Stomach (tissue), 9 donors: ENCODE results near the gene SPSB3. TPM values are rescaled to one million over a fixed set of nuclear protein-coding genes. Genes with fewer than 3 reads are reported as not detected.
"Not testable (repeated sequence)": the region's sequence is repeated elsewhere in the genome, so short reads cannot be mapped to it uniquely, and the experiment has no call there.

ENCODE experiments used
- DNase-seq, 2 donors: peaks; one replicate each; pipeline versions ENCODE4 v3.0.0 to v3.0.0-alpha.2; 2013 to 2019
- H3K27ac ChIP-seq, 5 donors: fragments of 200-600 bp in 4 of 5; sonication (generic) in 4 of 5; one replicate each; pipeline ENCODE4 v1.5.1; 2013 to 2019; ENCODE audit warnings: mild to moderate bottlenecking in 1 of 5, moderate library complexity in 1 of 5
- H3K27me3 ChIP-seq, 3 donors: fragments of 200-600 bp; sonication (generic); one replicate each; pipeline ENCODE4 v1.5.1; 2017 to 2019; ENCODE audit warnings: mixed run types in 1 of 3
- H3K36me3 ChIP-seq, 4 donors: fragments of 200-600 bp; sonication (generic); 1 replicate in 3 of 4; 2 replicates in 1 of 4; pipeline ENCODE4 v1.5.1; 2016 to 2019
- H3K4me1 ChIP-seq, 4 donors: fragments of 200-600 bp; sonication (generic); one replicate each; pipeline ENCODE4 v1.5.1; 2016 to 2019
- H3K4me3 ChIP-seq, 4 donors: fragments of 200-600 bp; sonication (generic) in 3 of 4; one replicate each; pipeline ENCODE4 v1.5.1; 2016 to 2019; ENCODE audit warnings: mild to moderate bottlenecking in 1 of 4
- H3K9me3 ChIP-seq, 4 donors: fragments of 200-600 bp; sonication (generic); one replicate each; pipeline ENCODE4 v1.5.1; 2016 to 2019
- EP300 ChIP-seq: sonication (generic); formaldehyde crosslinking; IDR thresholded peaks from one replicate; pipeline ENCODE4 v1.6.1; 2017; ENCODE audit warnings: antibody characterized with exemption
- POLR2A ChIP-seq, 4 donors: fragments of 450-650 bp; IDR thresholded peaks; one replicate each; pipeline ENCODE4 v1.6.1; 2016; ENCODE audit warnings: antibody characterized with exemption in 4 of 4, control low read depth in 2 of 4, mild to moderate bottlenecking in 1 of 4, moderate library complexity in 1 of 4
- POLR2AphosphoS5 ChIP-seq, 3 donors: sonication (generic); formaldehyde crosslinking; IDR thresholded peaks; one replicate each; pipeline ENCODE4 v1.6.1; 2016; ENCODE audit warnings: antibody characterized with exemption in 3 of 3
- WGBS, 5 donors: extraction: QIAGEN DNeasy Blood & Tissue Kit in 3 of 5; methylation state at CpG; one replicate each; pipeline versions ENCODE4 v1.1.5 to v1.1.7; 2013 to 2018; 5-methylcytosine and 5-hydroxymethylcytosine counted together
- intact Hi-C: fragments of 100-400 bp; cut with DNase I; formaldehyde crosslinking; loops from one replicate; pipeline ENCODE4 v1.15.1; 2023; ENCODE audit warnings: low total_unique reads
- polyA plus RNA-seq, 3 donors: library from polyadenylated mRNA; stranded (reverse); fragments of 200-250 nt; gene quantifications; one replicate each; pipeline ENCODE4 v1.2.3, GENCODE V29; 2013
- total RNA-seq, 5 donors: library from RNA; depleted of rRNA; stranded (reverse); fragments of >200 nt; gene quantifications; one replicate each; pipeline versions ENCODE4 v1.1.0 to v1.2.3, GENCODE V29; 2014 to 2016
- TF ChIP-seq, protein P1 (sequence below), 7 experiments: fragments of 450-650 bp in 4 of 7; fragments of 200-600 bp in 3 of 7; sonication (generic) in 3 of 7; IDR thresholded peaks; one replicate each; pipeline ENCODE4 v1.5.1; 2016 to 2019; ENCODE audit warnings: antibody characterized with exemption in 7 of 7, control low read depth in 2 of 7, mild to moderate bottlenecking in 1 of 7
- donor health status: healthy with polysubstance abuse.
- donor health status: Bipolar disorder and iron deficiency.
- donor health status: healthy.

Gene SPSB3
- total and polyA plus RNA-seq, 8 donors, result 22.2 to 186 (median 73.8) TPM

DNA sequence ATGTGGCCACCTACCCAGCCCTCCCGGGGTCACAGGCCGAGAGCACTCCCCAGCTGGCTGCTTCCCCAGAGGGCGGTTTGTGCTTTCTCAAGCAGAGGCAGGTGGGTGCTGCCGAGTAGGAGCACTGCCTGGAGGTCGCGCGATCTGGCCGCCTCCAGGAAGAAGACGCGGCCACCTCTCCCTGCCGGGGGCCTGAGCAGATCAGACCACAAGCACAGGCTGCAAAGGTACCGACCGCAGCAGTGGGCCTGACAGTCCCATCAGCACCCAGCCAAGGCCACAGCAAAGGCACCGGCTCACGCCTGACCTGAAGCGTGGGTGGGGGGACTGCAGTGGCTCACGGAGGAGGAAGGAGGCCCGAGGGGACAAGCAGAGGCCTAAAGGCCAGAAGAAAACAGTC is 26.3 kb upstream of the SPSB3 start:
- intact Hi-C loops, result no loop called here
- WGBS, 5 donors, result 74 to 88% (median 81%) methylated on average over 14 to 18 of the region's 18 CpGs
- H3K4me1 ChIP-seq, result peaks cover 0 to 12% (median 10%) of the 10 kb centered on the region in 4 donors
- H3K36me3 ChIP-seq, result peaks cover 24 to 73% (median 56%) of the 10 kb centered on the region in 4 donors
- no peaks in the 10 kb centered on the region for H3K9me3 ChIP-seq
- TF ChIP-seq EP300, result no peak
- TF ChIP-seq POLR2A (IDR thresholded peaks at IDR 0.05), result no peak
- TF ChIP-seq, protein P1, sequence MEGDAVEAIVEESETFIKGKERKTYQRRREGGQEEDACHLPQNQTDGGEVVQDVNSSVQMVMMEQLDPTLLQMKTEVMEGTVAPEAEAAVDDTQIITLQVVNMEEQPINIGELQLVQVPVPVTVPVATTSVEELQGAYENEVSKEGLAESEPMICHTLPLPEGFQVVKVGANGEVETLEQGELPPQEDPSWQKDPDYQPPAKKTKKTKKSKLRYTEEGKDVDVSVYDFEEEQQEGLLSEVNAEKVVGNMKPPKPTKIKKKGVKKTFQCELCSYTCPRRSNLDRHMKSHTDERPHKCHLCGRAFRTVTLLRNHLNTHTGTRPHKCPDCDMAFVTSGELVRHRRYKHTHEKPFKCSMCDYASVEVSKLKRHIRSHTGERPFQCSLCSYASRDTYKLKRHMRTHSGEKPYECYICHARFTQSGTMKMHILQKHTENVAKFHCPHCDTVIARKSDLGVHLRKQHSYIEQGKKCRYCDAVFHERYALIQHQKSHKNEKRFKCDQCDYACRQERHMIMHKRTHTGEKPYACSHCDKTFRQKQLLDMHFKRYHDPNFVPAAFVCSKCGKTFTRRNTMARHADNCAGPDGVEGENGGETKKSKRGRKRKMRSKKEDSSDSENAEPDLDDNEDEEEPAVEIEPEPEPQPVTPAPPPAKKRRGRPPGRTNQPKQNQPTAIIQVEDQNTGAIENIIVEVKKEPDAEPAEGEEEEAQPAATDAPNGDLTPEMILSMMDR (IDR thresholded peaks at IDR 0.05), result no peak
- no peak for TF ChIP-seq POLR2AphosphoS5 (IDR thresholded peaks at IDR 0.05)
- no peak overlapping the region for H3K27ac ChIP-seq
- H3K4me3 ChIP-seq, result no peak overlapping the region
- DNase-seq, result no peak
- no peaks in the 10 kb centered on the region for H3K27me3 ChIP-seq

DNA sequence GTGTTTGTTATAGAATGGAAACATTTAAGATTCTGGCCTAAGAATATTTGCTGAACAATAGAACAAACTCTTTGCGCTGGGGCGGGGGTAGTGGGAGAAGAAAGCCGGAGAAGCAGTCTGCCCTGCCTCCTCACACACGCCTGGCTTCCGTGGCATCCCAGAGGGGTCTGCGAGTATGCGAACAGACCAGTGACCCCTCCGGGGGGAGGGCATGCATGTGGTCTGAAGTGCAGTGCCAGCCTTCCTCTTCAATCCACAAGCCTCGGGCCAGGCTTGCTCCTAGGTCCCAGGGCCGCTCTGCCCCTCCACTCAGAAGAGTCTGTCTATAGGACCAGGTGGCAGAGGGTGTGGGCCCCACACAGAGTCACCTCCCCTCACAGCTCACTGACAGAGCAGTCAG is 25.3 kb upstream of the SPSB3 start:
- Histone ChIP-seq H3K27me3 (no peaks in the 10 kb centered on the region), H3K9me3 (no peaks in the 10 kb centered on the region), H3K4me1 (peaks cover 0 to 7% (median 4%) of the 10 kb centered on the region in 4 donors), H3K27ac (no peak overlapping the region), H3K36me3 (peaks cover 24 to 67% (median 53%) of the 10 kb centered on the region in 4 donors), H3K4me3 (no peak overlapping the region)
- 83 to 92% (median 88%) methylated on average over 8 to 10 of the region's 10 CpGs for WGBS, 5 donors
- TF ChIP-seq, protein P1 (IDR thresholded peaks at IDR 0.05), result no peak
- TF ChIP-seq POLR2A (IDR thresholded peaks at IDR 0.05) (no peak), EP300 (no peak), POLR2AphosphoS5 (IDR thresholded peaks at IDR 0.05) (no peak)
- intact Hi-C loops, result no loop called here
- no peak for DNase-seq

DNA sequence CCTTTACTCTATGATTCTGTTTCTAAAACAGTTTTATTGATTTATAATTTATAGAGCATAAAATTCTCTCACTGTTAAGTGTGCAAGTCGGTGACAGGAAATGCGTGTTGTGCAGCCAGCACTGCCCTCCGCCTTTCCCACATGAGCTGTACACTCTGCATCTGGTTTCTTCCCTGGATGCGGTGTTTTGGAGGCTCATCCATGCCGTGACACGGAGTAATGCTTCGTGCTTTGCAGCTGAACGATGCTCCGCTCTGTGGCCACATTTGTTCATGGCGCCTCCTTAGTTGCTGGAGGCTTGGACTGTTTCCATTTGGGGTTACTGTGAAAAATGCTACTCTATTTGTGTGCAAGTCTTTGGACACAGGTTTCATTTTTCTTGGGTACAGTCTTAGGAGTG is 18.3 kb upstream of the SPSB3 start:
- peaks cover 0 to 13% (median 9%) of the 10 kb centered on the region in 4 donors for H3K9me3 ChIP-seq
- TF ChIP-seq POLR2A (IDR thresholded peaks at IDR 0.05) (no peak), EP300 (no peak), POLR2AphosphoS5 (IDR thresholded peaks at IDR 0.05) (no peak)
- TF ChIP-seq, protein P1 (IDR thresholded peaks at IDR 0.05), result no peak
- no peak overlapping the region for H3K4me3 ChIP-seq
- no peaks in the 10 kb centered on the region for H3K27me3 ChIP-seq
- H3K4me1 ChIP-seq, result no peaks in the 10 kb centered on the region
- 81 to 89% (median 85%) methylated on average over 10 of the region's 10 CpGs for WGBS, 5 donors
- peak in 1 of 2 donors; percentile 1 for DNase-seq
- intact Hi-C loops, result no loop called here
- H3K36me3 ChIP-seq, result peaks cover 0 to 16% (median 4%) of the 10 kb centered on the region in 4 donors
- no peak overlapping the region for H3K27ac ChIP-seq

DNA sequence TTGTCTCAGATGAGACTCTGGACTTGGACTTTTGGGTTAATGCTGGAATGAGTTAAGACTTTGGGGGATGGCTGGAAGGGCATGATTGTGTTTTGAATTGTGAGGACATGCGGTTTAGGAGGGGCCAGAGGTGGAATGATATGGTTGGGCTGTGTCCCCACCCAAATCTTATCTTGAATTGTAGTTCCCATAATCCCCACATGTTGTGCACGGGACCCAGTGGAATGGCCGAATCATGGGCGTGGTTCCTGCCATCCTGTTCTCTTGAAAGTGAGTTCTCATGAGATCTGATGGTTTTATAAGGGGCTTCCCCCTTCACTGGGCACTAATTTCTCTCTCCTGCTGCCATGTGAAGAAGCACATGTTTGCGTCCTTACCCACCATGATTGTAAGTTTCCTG is 16.9 kb upstream of the SPSB3 start:
- H3K4me1 ChIP-seq, intact Hi-C loops, H3K27ac ChIP-seq, DNase-seq, H3K36me3 ChIP-seq, H3K4me3 ChIP-seq, H3K27me3 ChIP-seq: not testable (repeated sequence)
- H3K9me3 ChIP-seq, result peaks cover 0 to 13% (median 9%) of the 10 kb centered on the region in 4 donors
- 43 to 82% (median 65%) methylated on average over 5 of the region's 5 CpGs for WGBS, 5 donors

DNA sequence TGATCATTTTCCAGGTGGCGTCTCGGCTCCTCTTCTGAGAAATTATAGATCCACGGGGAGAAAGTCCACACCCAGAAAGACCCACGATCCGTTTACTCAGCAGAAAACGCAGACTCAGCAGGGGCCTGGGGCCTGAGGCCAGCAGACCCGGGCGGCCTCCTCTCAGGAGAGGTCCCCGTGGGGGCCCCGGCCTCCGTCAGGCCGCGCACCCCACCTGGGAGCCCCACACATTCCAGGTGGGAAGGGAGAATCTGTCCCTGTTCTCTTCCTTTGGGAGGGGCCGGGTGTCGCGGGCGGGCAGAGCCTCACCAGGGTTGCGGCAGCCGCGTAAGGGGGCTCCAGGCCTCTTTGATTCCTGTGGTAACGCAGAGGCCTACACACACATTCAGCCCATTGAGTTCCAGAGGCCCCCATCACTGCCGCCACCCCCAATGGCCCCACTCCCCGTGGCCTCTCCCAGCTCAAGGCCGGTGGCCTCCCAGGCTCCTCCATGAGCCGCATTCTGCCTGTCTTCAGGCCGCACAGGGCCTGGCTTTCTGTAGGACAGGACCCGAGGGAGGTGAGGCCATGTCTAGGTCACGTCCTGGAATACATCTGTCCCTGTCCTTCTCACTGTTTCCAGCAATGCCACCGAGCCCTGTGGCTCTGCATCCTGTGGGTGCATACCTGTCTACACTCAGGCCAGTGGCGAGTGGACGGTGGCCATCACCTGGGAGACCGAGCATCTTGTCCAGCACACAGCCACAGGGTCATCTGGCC is 12.7 kb upstream of the SPSB3 start:
- peak in 1 of 2 donors; percentile 8 for DNase-seq

More for the DNA sequence above, 12.7 kb upstream of the SPSB3 start:
- Histone ChIP-seq H3K4me3 (peak overlapping the region in 1 of 4 donors; percentile 29), H3K36me3 (peaks cover 0 to 27% (median 24%) of the 10 kb centered on the region in 4 donors), H3K4me1 (peaks cover 14 to 29% (median 22%) of the 10 kb centered on the region in 4 donors), H3K27ac (peak overlapping the region; percentile 73 to 75 (median 74)), H3K27me3 (no peaks in the 10 kb centered on the region), H3K9me3 (peaks cover 0 to 13% (median 9%) of the 10 kb centered on the region in 4 donors)
- whole genome bisulfite sequencing, 5 donors, result 60 to 80% (median 69%) methylated on average over 24 to 32 of the region's 32 CpGs
- intact Hi-C loops, result no loop called here
- TF ChIP-seq POLR2AphosphoS5 (IDR thresholded peaks at IDR 0.05), result no peak
- TF ChIP-seq, protein P1 (IDR thresholded peaks at IDR 0.05), result no peak
- TF ChIP-seq EP300, result no peak
- no peak for TF ChIP-seq POLR2A (IDR thresholded peaks at IDR 0.05)
